Myocyte (in vitro differentiated cells): ENCODE results near the gene ADAMTS16. TPM values are rescaled to one million over a fixed set of nuclear protein-coding genes. Genes with fewer than 3 reads are reported as not detected.

Experiments used
- DNase-seq: peaks from one replicate; pipeline ENCODE4 v3.0.0-alpha.2; 2012; ENCODE audit warnings: low read depth
- total RNA-seq: library from RNA; depleted of rRNA; stranded (reverse); fragments of >200 nt; gene quantifications from 2 replicates; pipeline ENCODE4 v1.2.3, GENCODE V29; 2014

ADAMTS16 gene
- total RNA-seq, 1 donor from 2014 or later, result 0.75 TPM

DNA sequence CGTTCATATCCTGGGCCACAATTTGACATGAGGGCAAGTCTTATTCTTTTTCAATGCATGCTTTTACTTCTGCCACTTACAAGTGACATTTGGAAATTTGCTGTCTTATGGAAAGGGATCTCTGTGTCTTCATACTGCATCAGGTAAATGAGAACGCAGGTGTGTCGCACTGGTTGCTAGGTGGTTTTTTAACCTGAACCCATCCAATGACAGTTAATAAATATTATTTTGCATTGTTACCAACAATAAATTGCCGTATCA lies 1.1 kb downstream of the ADAMTS16 start:
- no peak for DNase-seq

DNA sequence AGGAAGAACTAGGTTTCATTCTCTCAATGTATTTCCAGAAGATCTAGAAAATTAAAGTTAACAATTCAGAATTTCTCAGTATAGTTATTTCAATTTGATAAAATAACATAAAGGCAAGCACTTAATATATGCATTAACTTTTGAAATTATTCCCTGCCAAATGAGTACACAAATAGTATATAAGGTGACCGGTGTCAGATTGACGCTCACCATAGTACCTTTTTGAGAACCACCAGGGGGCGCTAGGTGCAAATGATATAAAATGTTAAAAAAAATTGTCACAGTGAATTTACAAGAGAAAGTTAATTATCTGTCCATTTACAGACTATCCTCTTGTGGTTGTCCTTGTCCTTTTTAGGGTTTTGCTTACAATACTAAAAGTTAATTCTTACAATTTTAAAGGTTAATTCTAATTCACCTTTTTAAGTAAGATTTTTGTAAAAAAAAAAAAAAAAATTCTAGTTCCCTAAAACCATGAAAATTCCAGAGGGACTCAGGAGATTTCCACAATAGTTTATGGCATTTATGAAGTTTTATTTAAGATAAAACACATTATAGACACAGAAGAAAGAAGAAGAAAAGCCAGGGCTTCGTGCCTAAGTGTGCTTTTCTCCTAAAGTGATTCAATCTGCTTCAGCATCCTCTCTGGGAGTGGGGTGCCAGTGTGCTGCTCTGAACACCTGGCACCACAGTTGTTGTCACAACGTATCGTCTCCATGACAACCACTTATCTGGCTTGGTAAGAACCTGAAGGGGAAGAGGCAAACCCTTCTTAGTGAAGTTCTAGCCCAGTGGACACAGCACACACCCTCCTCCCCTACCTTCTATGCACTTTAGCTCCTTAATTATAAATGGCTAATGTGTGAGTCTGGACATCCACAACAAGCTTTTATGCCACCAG lies 1.7 kb downstream of the ADAMTS16 start:
- peak; percentile 71 for DNase-seq

DNA sequence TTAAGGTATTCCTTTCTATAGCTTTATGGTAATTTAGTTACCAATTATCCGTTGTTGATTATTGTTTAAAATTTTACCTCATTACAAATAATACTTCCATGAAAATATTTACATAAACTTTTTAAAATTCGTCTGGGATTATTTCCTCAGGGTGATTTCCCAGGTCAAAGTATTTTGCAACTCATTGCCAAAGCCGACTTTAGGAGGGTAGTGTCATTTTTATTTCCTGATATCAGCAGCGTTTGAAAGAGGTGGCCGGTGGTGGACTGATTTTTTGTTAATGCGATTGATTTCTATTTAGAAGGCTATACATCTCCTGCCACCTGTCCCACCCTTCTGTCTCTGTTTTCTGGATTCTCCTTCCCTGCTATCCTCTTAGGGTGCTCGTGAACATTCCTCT lies 4.3 kb downstream of the ADAMTS16 start:
- DNase-seq, result no peak

DNA sequence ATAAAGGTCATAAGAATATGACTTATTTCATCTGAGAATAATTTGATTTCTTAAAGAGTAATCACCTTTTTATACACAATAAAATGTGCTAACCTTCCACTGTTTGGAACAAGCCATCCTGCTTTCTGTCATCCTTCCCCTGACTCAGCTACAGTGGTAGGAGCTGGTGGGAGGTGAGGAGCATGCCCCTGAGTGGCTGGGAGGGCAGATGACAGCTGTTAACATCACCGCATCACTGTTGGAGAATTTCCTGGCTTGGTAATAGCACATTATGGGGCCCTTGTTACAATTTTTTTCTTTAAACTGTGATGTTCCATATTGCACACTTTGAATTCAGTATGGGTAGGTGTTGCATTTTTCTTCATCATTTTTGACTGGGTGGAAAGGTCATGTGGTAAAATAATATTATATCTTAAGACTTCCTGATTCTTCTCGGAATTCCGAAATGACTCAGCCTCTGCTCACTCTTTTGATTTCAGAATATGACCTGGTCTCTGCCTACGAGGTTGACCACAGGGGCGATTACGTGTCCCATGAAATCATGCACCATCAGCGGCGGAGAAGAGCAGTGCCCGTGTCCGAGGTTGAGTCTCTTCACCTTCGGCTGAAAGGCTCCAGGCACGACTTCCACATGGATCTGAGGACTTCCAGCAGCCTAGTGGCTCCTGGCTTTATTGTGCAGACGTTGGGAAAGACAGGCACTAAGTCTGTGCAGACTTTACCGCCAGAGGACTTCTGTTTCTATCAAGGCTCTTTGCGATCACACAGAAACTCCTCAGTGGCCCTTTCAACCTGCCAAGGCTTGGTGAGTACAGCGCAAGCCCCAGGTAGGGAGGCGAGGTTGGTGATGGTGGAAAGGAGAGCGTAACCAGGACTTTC lies 5.8 kb downstream of the ADAMTS16 start:
- DNase-seq, result peak; percentile 80

- no peak for DNase-seq
Measured at GRCh38 chr5:5146530-5147160, 6.5 kb downstream of the ADAMTS16 start.

GRCh38 chr5:5149154-5149553 lies 9.0 kb downstream of the ADAMTS16 start:
- no peak for DNase-seq

GRCh38 chr5:5150667-5151066 lies 10.5 kb downstream of the ADAMTS16 start:
- no peak for DNase-seq

DNA sequence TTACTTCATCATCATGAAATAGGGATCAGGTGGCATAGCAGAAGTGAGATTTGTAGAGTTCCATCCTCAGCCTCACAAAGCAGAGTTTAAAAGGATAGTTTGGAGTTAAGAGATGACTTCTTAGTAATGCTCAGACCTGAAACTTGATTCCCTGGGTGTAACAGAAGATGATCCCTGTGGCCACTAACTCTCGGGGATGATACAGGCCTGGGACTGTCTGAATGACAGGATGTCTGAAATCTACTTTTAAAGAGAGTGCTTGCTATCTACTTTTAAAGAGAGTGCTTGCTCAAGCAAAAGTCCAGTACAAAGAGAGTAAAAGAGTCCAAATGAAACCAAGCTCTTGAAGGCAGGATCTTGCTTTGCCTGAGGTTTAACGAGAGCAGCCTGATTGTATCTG lies 14.6 kb downstream of the ADAMTS16 start:
- DNase-seq, result peak; percentile 60

DNA sequence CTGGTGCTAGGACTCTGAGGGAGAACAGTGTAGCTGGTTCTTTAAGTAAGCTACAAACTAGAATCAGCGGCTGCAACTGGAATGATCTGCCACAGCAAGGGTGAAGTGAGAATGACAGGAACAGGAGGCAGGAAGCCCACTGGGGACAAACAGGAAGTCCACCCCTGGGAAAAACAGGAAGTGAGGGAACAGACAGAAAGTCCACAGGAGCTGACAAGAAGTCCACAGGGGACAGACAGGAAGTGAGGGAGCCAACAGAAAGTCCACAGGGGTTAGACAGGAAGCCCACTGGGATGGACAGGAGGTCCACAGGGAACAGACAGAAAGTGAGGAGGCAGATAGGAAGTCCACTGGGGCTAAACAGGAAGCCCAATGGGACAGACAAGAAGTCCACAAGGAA lies 15.5 kb downstream of the ADAMTS16 start:
- DNase-seq, result no peak

GRCh38 chr5:5156471-5157082 lies 16.4 kb downstream of the ADAMTS16 start:
- DNase-seq, result peak; percentile 65

GRCh38 chr5:5158472-5158895 lies 18.4 kb downstream of the ADAMTS16 start:
- DNase-seq, result no peak

DNA sequence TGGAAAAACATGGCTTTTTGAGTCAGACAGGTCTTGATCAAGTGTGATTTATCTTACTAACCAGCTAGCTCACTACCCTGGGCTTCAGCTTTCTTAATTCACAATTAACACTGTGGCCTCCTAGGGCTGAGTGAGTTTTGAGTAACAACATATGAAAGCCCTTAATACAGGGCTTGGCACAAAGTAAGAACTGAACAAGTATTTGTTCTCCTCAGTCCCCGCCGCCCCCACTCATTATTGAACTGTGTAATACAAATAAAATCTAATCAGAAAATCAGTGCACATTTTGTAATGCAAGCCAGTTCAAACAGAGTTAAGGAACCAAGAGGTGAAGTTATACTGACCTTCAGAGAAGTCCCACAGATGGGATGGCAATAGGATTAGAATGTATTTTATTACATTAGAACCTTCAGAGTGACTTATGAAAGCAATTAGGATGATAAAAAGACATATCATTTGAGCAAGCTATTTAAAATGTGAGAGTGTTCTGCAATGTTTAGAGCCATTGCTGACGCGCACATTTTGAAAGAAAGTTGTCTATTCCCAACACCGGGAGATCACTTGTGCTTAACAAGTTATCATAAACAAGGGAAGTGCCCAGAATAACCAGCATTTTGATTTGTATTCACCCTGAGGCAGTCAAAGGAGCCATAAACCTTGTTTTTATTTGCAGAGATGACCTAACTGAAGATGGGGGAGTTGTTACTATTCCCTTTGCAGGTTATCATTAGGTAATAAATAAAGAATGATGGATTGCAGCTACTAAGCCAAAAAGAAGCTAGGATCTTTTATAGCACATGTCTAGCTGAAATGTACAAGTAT lies 19.4 kb downstream of the ADAMTS16 start:
- no peak for DNase-seq

DNA sequence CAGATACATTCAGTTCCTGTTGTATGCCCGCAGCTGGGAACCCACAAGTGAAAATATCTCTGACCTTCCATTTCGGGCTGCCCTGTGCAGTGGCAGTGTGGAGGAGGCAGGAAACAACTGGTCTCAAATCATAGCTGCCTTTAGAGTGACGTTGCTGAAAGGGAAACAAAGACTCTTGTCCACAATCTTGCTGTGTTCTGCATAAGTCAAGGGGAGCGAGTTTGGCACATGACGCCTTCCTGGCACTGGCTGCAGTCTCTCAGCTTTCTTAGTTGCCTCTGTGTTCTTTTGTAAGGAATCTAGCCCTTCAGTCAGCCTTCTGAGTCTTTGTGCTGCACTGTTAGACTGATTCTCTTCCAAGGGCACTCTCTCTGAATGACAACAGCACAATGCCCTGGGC lies 24.0 kb downstream of the ADAMTS16 start:
- no peak for DNase-seq

DNA sequence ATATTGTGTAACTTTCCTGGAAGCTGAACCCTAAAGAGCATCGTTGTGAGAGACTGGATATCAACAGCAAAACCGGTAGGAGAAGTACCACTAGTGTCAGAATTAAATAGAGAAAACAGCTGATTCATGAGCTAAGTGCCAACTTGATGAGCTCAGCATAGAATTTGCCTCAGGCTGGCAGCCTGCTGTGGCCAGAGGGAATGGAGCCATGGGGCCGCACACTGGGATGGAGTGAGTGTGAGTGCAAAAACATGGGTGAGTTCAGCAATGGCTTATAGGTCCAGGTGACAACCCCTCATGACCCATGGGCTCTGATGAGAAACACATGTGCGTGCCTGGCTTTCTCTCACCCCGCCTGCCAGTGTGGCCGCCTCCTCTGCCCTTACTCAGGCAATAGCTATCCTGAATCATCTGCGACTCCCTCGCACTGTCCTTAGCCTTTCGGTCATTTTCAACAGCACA lies 25.4 kb downstream of the ADAMTS16 start:
- peak; percentile 65 for DNase-seq

GRCh38 chr5:5169466-5169865 lies 29.3 kb downstream of the ADAMTS16 start:
- no peak for DNase-seq

DNA sequence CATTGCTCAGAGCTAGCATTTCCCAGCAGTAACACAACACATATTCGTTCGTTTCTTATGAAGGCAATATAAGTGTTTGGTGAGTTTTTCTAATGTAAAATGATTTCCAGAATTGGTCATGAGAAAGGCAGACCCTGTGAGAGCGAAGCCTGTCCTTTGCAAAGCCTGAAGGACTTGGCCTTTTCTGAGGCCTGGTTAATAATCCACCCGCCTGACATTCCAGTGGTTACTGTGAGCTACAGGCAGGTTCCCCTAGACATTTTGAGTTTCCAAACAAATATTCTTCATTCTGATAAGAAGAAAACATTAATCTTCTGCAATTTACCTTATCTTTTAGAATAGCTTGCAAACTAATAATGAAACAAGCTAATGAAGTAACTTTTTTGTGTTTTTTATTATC lies 38.0 kb downstream of the ADAMTS16 start:
- DNase-seq, result no peak

DNA sequence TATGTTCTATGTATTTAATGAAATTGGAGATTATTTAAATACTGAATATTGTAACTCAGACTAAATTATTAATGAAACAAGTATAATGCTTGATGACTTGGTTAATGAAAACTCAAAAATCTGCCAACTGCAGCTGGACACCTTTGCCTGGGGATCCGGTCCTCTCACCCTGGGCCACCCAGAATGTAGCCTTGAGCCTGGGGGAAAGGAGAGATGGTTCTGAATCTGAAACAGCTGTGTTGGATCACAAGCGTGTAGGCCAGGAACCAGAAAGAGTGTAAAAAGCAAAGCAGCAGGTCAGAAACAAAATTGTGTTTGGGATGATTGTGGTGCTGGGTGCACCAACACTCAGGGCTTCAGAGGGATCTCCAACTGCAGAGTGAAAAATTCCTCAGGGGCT lies 38.5 kb downstream of the ADAMTS16 start:
- DNase-seq, result no peak

- DNase-seq, result no peak
Measured at GRCh38 chr5:5179079-5179478, 38.9 kb downstream of the ADAMTS16 start.

DNA sequence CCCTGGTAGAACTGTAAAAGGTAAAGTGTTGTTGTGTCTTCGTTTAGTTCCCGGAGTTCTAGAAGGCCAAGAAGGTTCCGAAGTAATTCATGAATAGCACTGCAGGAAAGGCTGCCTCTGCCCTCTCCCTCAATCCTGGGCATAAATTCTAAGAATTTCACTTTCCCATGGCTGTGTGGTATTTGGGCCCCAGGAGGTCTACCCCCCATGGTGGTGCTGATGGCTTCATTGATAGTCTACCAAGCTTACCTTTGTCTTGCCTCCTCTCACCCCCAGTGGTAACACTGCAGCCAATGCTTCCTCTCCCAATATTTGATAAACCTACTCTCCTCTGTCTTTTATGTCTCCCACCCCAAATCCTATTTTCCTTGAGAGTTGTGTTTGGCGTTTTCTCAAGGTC lies 39.5 kb downstream of the ADAMTS16 start:
- no peak for DNase-seq

DNA sequence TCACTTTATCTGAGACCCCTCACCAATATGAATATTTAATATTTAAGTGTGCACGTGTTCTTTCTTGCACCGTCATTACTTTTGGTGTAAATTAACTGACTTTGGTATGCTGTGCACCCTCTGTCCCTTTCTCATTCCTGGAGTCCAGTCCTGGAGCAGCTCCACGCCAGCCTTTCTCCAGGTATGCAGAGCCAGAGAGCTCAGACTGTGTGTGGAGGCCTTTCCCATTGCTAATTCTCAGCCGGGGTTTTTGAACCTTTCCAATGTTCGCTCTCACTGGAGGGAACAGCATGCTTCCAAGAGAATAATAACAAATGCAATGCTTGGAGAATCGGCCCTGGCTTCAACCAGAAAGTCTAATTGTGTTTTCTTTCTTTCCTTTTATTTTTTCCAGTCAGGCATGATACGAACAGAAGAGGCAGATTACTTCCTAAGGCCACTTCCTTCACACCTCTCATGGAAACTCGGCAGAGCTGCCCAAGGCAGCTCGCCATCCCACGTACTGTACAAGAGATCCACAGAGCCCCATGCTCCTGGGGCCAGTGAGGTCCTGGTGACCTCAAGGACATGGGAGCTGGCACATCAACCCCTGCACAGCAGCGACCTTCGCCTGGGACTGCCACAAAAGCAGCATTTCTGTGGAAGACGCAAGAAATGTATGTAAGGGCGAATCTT lies 41.7 kb downstream of the ADAMTS16 start:
- no peak for DNase-seq
